Tibial nerve (tissue), 4 donors: ENCODE data around the gene AHCYL2.

Experiments used
- CTCF ChIP-seq, 5 experiments: fragments of 200-600 bp in 3 of 5; fragments of 450-650 bp in 2 of 5; sonication (generic) in 3 of 5; IDR thresholded peaks; one replicate each; pipeline ENCODE4 v1.5.1; 2016 to 2019; ENCODE audit warnings: antibody characterized with exemption in 5 of 5, mild to moderate bottlenecking in 3 of 5, moderate library complexity in 2 of 5
- EP300 ChIP-seq, 2 donors: sonication (generic); formaldehyde crosslinking; IDR thresholded peaks; one replicate each; pipeline ENCODE4 v1.6.1; 2017; ENCODE audit warnings: antibody characterized with exemption in 2 of 2, mild to moderate bottlenecking in 1 of 2
- POLR2A ChIP-seq, 2 donors: fragments of 450-650 bp; IDR thresholded peaks; one replicate each; pipeline ENCODE4 v1.6.1; 2017; ENCODE audit warnings: antibody characterized with exemption in 2 of 2, mild to moderate bottlenecking in 2 of 2, moderate library complexity in 2 of 2

DNA sequence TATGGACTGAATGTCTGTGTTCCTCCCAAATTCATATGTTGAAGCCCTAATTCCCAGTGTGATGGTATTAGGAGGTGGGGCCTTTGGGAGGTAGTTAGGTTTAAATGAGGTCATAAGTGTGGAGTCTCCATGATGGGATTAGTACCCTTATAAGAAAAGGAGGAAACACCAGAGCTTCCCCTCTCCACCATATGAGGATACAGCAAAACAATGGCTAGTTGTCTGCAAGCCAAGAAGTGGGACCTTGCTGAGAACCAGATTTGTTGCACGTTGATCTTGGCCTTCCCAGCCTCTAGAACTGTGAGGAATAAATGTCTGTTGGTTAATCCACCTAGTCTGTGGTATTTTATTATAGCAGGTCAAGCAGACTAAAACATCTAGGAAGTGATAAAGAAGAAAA lies 102.2 kb downstream of the AHCYL2 start:
- TF ChIP-seq CTCF (IDR thresholded peaks at IDR 0.05), result no peak
- no peak for TF ChIP-seq POLR2A (IDR thresholded peaks at IDR 0.05)
- TF ChIP-seq EP300 (IDR thresholded peaks at IDR 0.05), result no peak
